Measurements from ENCODE around the gene PTPRS.

The PTPRS gene

GRCh38 chr19:5337126-5337525 is 3.5 kb downstream of the PTPRS start:
- ChIA-PET POLR2A (interaction anchor here (0.6 kb wide), 1 partner anchor 45 kb away, joined by 6 read pairs; no protein-coding TSS in a partner anchor), CTCF (interaction anchor here (1.5 kb wide), 1 partner anchor 41 kb away, joined by 3 read pairs; no protein-coding TSS in a partner anchor)
- H3K4me3 ChIP-seq (ENCODE audit: low read depth, low read length), result no peak overlapping the region
- H3K4me1 ChIP-seq (ENCODE audit: control insufficient read depth, insufficient read depth, low read length), result no peaks in the 10 kb centered on the region; the same call in 1 of the 2 replicates
- no peaks in the 10 kb centered on the region for H3K36me3 ChIP-seq (ENCODE audit: control insufficient read depth in 2 of 2, insufficient read depth in 1 of 2, low read length in 2 of 2)
- TF ChIP-seq KLF8 (tag by site-specific recombination; IDR thresholded peaks at IDR 0.05) (no peak), RBAK (tag by site-specific recombination; IDR thresholded peaks at IDR 0.05) (no peak), ZNF398 (tag by site-specific recombination; IDR thresholded peaks at IDR 0.05) (no peak), ZNF529 (tag by site-specific recombination; IDR thresholded peaks at IDR 0.05; ENCODE audit: insufficient replicate concordance) (no peak), ZNF350 (tag by site-specific recombination; IDR thresholded peaks at IDR 0.05) (no peak), ZNF623 (tag by site-specific recombination; IDR thresholded peaks at IDR 0.05) (no peak), TSHZ1 (tag by site-specific recombination; IDR thresholded peaks at IDR 0.05; ENCODE audit: borderline replicate concordance) (no peak), ZNF37A (tag by site-specific recombination; IDR thresholded peaks at IDR 0.05) (no peak), ZNF23 (tag by site-specific recombination; IDR thresholded peaks at IDR 0.05; ENCODE audit: borderline replicate concordance) (no peak), ZNF18 (tag by site-specific recombination; IDR thresholded peaks at IDR 0.05) (no peak), ZNF302 (tag by site-specific recombination; IDR thresholded peaks at IDR 0.05; ENCODE audit: low read depth) (no peak), HIC1 (tag by site-specific recombination; IDR thresholded peaks at IDR 0.05) (no peak), ZNF707 (tag by site-specific recombination; IDR thresholded peaks at IDR 0.05) (no peak)
- no peak overlapping the region for H3K27ac ChIP-seq (ENCODE audit: extremely low read depth, low read depth, low read length)
- no peaks in the 10 kb centered on the region for H3K9me3 ChIP-seq (ENCODE audit: control insufficient read depth, insufficient read depth, low read depth, low read length)

GRCh38 chr19:5336195-5336965 is 4.2 kb downstream of the PTPRS start:
- no peak overlapping the region for H3K27ac ChIP-seq (ENCODE audit: extremely low read depth, low read depth, low read length)
- H3K36me3 ChIP-seq (ENCODE audit: control insufficient read depth in 2 of 2, insufficient read depth in 1 of 2, low read length in 2 of 2), result no peaks in the 10 kb centered on the region
- no peaks in the 10 kb centered on the region for H3K9me3 ChIP-seq (ENCODE audit: control insufficient read depth, insufficient read depth, low read depth, low read length)
- ChIA-PET POLR2A (interaction anchor here (0.6 kb wide), 1 partner anchor 44 kb away, joined by 6 read pairs; no protein-coding TSS in a partner anchor), CTCF (interaction anchor here (1.5 kb wide), 1 partner anchor 42 kb away, joined by 3 read pairs; no protein-coding TSS in a partner anchor)
- H3K4me1 ChIP-seq (ENCODE audit: control insufficient read depth, insufficient read depth, low read length), result no peaks in the 10 kb centered on the region; the same call in 1 of the 2 replicates
- H3K4me3 ChIP-seq (ENCODE audit: low read depth, low read length), result no peak overlapping the region
- TF ChIP-seq PATZ1 (tag by site-specific recombination; IDR thresholded peaks at IDR 0.05) (no peak), ZNF433 (tag by site-specific recombination; IDR thresholded peaks at IDR 0.05; ENCODE audit: low read depth) (no peak), PRDM6 (tag by site-specific recombination; IDR thresholded peaks at IDR 0.05) (no peak), HOXA7 (CRISPR knock-in tag; IDR thresholded peaks at IDR 0.05; ENCODE audit: borderline replicate concordance) (no peak), OSR2 (tag by site-specific recombination; IDR thresholded peaks at IDR 0.05) (no peak), ZBTB6 (tag by site-specific recombination; IDR thresholded peaks at IDR 0.05) (no peak)
